A549 (cell line): ENCODE data around the gene PLSCR3.

ENCODE experiments used
- CHD4 ChIP-seq: fragments of 200-600 bp; sonication (generic); IDR thresholded peaks from 2 replicates; pipeline ENCODE4 v1.6.1; 2016; ENCODE audit warnings: antibody characterized with exemption, mild to moderate bottlenecking, borderline replicate concordance
- POLR2A ChIP-seq: IDR thresholded peaks from 2 replicates; pipeline ENCODE4 v1.6.1; 2012; ENCODE audit warnings: mild to moderate bottlenecking, low read length
- RAD21 ChIP-seq, 2 experiments: fragments of >200 bp in 1 of 2; sonication (Bioruptor Twin) in 1 of 2; formaldehyde crosslinking in 1 of 2; IDR thresholded peaks in 1 of 2; conservative IDR thresholded peaks in 1 of 2; 2 replicates in 1 of 2; 3 replicates in 1 of 2; pipeline ENCODE4 v1.6.1; 2012 to 2018; ENCODE audit warnings: inconsistent platforms in 1 of 2
- RCOR1 ChIP-seq: fragments of 150-350 bp; IDR thresholded peaks from 2 replicates; pipeline ENCODE4 v1.6.1; 2014; ENCODE audit warnings: antibody characterized with exemption, low read length, low read depth
- TF ChIP-seq, protein P1 (sequence below): fragments of >200 bp; sonication (Bioruptor Twin); formaldehyde crosslinking; IDR thresholded peaks from 3 replicates; pipeline ENCODE4 v1.5.1; 2016
- TF ChIP-seq, protein P2 (sequence below): fragments of 450-650 bp; IDR thresholded peaks from 2 replicates; pipeline ENCODE4 v1.6.1; 2014; ENCODE audit warnings: antibody characterized with exemption
- TF ChIP-seq, protein P3 (sequence below): fragments of 250-450 bp; sonication (Bioruptor Pico); IDR thresholded peaks from 2 replicates; pipeline ENCODE4 v1.5.0; 2021; ENCODE audit warnings: mild to moderate bottlenecking, moderate library complexity, borderline replicate concordance
- TF ChIP-seq, protein P4 (sequence below): IDR thresholded peaks from 2 replicates; pipeline ENCODE4 v1.6.1; 2012; ENCODE audit warnings: low read depth, borderline replicate concordance

DNA sequence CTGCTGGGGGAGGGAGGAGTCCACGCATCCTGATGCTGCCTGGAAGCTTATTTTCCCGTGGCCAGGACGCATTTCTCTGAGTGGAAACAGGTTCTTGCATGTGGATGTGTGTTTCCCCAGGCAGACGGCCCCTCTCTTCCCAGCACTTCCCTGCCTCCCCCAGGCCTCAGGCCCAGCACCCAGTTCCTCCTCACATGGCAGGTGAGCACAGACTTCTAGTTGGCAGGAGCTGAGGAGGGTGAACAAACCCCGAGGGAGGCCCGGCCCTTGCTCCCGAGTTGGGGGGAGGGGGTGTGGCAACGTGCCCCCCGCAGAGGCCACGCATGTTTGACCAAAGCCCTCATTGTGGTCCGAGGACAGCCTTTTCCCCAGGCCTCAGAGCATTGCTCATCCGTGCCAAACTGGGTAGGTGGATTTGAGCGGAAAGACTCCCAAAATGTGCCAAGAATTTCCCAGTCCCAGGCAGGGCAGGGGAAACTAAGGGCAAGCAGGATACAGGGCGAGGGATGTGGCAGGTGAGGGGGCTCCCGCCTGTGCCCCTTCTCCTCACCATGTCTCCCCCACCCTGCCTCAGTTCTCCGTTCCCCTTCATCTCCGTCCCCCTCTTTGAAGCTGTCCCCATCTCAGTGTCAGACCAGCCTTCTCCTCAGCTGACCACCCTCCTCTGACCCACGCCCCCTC, 24.3 kb upstream of the PLSCR3 start:
- TF ChIP-seq, protein P1, sequence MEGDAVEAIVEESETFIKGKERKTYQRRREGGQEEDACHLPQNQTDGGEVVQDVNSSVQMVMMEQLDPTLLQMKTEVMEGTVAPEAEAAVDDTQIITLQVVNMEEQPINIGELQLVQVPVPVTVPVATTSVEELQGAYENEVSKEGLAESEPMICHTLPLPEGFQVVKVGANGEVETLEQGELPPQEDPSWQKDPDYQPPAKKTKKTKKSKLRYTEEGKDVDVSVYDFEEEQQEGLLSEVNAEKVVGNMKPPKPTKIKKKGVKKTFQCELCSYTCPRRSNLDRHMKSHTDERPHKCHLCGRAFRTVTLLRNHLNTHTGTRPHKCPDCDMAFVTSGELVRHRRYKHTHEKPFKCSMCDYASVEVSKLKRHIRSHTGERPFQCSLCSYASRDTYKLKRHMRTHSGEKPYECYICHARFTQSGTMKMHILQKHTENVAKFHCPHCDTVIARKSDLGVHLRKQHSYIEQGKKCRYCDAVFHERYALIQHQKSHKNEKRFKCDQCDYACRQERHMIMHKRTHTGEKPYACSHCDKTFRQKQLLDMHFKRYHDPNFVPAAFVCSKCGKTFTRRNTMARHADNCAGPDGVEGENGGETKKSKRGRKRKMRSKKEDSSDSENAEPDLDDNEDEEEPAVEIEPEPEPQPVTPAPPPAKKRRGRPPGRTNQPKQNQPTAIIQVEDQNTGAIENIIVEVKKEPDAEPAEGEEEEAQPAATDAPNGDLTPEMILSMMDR = no peak
- TF ChIP-seq, protein P2, sequence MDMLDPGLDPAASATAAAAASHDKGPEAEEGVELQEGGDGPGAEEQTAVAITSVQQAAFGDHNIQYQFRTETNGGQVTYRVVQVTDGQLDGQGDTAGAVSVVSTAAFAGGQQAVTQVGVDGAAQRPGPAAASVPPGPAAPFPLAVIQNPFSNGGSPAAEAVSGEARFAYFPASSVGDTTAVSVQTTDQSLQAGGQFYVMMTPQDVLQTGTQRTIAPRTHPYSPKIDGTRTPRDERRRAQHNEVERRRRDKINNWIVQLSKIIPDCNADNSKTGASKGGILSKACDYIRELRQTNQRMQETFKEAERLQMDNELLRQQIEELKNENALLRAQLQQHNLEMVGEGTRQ = no peak
- TF ChIP-seq RCOR1 (no peak), POLR2A (no peak), CHD4 (no peak), RAD21 (conservative IDR thresholded peaks at IDR 0.05 in 1 of 2, IDR thresholded peaks at IDR 0.05 in 1 of 2) (no peak)
- TF ChIP-seq, protein P3, sequence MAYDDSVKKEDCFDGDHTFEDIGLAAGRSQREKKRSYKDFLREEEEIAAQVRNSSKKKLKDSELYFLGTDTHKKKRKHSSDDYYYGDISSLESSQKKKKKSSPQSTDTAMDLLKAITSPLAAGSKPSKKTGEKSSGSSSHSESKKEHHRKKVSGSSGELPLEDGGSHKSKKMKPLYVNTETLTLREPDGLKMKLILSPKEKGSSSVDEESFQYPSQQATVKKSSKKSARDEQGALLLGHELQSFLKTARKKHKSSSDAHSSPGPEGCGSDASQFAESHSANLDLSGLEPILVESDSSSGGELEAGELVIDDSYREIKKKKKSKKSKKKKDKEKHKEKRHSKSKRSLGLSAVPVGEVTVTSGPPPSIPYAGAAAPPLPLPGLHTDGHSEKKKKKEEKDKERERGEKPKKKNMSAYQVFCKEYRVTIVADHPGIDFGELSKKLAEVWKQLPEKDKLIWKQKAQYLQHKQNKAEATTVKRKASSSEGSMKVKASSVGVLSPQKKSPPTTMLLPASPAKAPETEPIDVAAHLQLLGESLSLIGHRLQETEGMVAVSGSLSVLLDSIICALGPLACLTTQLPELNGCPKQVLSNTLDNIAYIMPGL (CRISPR knock-in tag) = no peak
- TF ChIP-seq, protein P4, sequence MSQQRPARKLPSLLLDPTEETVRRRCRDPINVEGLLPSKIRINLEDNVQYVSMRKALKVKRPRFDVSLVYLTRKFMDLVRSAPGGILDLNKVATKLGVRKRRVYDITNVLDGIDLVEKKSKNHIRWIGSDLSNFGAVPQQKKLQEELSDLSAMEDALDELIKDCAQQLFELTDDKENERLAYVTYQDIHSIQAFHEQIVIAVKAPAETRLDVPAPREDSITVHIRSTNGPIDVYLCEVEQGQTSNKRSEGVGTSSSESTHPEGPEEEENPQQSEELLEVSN = no peak
